DOHH2 (cell line): ENCODE measurements around the gene GUK1.

Experiments
- EZH2phosphoT487 ChIP-seq: fragments of 200-600 bp; sonication (generic); IDR thresholded peaks from 2 replicates; pipeline ENCODE4 v1.6.1; 2017; ENCODE audit warnings: borderline replicate concordance, mild to moderate bottlenecking, antibody characterized with exemption, low read length, moderate library complexity, mixed read lengths
- TF ChIP-seq, protein P1 (sequence below): fragments of 200-600 bp; sonication (generic); IDR thresholded peaks from one replicate; pipeline ENCODE4 v1.5.1; 2014; ENCODE audit warnings: antibody characterized with exemption, mild to moderate bottlenecking, low read depth, low read length; ENCODE audit not compliant: poor library complexity, severe bottlenecking

DNA sequence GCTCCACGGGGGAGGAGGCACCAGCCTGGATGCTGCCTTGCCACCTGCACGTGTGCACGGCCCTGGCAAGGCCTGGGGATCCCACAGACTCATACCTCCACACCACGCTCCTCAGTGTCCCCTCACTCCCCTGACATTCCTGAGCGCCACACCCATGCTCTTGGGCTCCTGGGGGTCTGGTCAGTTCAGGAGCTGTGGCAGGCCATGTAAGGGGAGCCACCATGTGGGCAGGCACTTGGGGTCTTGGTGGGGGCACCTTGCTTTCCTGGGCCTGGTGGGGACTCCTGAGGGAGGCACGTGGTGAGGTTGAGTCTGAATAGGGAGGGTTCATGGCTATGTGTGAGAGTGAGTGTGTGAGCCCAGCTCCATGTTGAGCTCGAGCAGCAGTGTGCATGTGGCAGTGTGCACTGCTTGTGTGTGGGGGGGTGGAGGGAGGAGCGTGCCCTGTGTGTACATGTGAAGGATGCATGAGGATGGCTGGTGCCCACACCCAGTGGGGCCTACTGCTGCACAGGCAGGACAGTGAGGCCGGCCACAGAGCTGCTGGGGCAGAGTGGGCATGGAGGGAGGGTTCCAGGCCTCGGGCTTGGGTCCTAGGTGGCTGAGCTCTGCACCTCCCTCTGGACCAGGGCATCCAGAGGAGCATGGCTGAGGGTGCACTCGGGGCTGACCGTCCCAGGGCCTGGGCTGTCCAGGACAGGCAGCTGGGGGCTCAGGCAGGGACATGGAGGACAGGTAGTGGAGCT is 11.3 kb downstream of the GUK1 start:
- TF ChIP-seq, protein P1, sequence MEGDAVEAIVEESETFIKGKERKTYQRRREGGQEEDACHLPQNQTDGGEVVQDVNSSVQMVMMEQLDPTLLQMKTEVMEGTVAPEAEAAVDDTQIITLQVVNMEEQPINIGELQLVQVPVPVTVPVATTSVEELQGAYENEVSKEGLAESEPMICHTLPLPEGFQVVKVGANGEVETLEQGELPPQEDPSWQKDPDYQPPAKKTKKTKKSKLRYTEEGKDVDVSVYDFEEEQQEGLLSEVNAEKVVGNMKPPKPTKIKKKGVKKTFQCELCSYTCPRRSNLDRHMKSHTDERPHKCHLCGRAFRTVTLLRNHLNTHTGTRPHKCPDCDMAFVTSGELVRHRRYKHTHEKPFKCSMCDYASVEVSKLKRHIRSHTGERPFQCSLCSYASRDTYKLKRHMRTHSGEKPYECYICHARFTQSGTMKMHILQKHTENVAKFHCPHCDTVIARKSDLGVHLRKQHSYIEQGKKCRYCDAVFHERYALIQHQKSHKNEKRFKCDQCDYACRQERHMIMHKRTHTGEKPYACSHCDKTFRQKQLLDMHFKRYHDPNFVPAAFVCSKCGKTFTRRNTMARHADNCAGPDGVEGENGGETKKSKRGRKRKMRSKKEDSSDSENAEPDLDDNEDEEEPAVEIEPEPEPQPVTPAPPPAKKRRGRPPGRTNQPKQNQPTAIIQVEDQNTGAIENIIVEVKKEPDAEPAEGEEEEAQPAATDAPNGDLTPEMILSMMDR, result no peak
- TF ChIP-seq EZH2phosphoT487, result no peak
